Subcutaneous abdominal adipose tissue (tissue), 5 donors: ENCODE data around the gene SLC41A1.

Experiments
- H3K27ac ChIP-seq: one replicate; pipeline ENCODE4 v1.7.0; 2013; ENCODE audit warnings: low read depth, mild to moderate bottlenecking, inconsistent platforms, low read length, moderate library complexity
- H3K27me3 ChIP-seq, 5 donors: one replicate each; pipeline ENCODE4 v1.7.0; 2013; ENCODE audit warnings: low read length in 5 of 5, inconsistent platforms in 1 of 5; ENCODE audit not compliant: control insufficient read depth in 5 of 5, insufficient read depth in 4 of 5
- H3K36me3 ChIP-seq, 5 donors: one replicate each; pipeline ENCODE4 v1.7.0; 2013; ENCODE audit warnings: low read length in 5 of 5; ENCODE audit not compliant: control insufficient read depth in 5 of 5, insufficient read depth in 5 of 5
- H3K4me1 ChIP-seq, 5 donors: one replicate each; pipeline ENCODE4 v1.7.0; 2013; ENCODE audit warnings: low read length in 5 of 5, mild to moderate bottlenecking in 3 of 5, moderate library complexity in 1 of 5; ENCODE audit not compliant: control insufficient read depth in 5 of 5, insufficient read depth in 5 of 5
- H3K4me3 ChIP-seq, 5 donors: one replicate each; pipeline ENCODE4 v1.7.0; 2013; ENCODE audit warnings: low read length in 5 of 5, low read depth in 1 of 5
- H3K9ac ChIP-seq, 5 donors: one replicate each; pipeline ENCODE4 v1.7.0; 2013; ENCODE audit warnings: low read length in 5 of 5, mild to moderate bottlenecking in 4 of 5, moderate library complexity in 3 of 5
- H3K9me3 ChIP-seq, 5 donors: one replicate each; pipeline ENCODE4 v1.7.0; 2013; ENCODE audit warnings: low read length in 5 of 5; ENCODE audit not compliant: control insufficient read depth in 5 of 5
- donor health status: healthy.
- donor health status: healthy.
- donor health status: healthy.
- donor health status: healthy.
- donor health status: healthy.

SLC41A1 gene

DNA sequence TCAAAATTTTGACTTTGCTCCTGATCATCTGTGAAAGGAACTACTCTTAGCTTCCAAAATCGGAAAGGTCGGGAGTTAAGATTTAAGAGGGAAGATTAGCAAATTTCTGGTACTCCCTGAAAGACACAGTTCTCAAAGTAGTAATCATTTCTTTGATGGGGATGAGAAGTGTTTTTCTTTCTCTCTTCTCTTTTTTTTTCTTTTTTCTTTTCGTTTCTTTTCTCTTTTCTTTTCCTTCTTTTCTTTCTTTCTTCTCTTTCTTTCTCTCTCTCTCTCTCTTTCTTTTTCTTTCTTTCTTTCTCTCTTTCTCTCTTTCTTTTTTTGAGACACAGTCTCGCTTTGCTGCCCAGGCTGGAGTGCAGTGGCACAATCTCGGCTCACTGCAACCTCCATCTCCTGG, 32.7 kb downstream of the SLC41A1 start:
- H3K27ac ChIP-seq = no peak overlapping the region
- H3K36me3 ChIP-seq = no peaks in the 10 kb centered on the region
- H3K9me3 ChIP-seq = no peaks in the 10 kb centered on the region
- H3K4me1 ChIP-seq = peaks cover 2 to 23% (median 12%) of the 10 kb centered on the region in 5 donors
- H3K27me3 ChIP-seq = no peaks in the 10 kb centered on the region
- no peak overlapping the region for H3K4me3 ChIP-seq
- H3K9ac ChIP-seq = no peak overlapping the region

DNA sequence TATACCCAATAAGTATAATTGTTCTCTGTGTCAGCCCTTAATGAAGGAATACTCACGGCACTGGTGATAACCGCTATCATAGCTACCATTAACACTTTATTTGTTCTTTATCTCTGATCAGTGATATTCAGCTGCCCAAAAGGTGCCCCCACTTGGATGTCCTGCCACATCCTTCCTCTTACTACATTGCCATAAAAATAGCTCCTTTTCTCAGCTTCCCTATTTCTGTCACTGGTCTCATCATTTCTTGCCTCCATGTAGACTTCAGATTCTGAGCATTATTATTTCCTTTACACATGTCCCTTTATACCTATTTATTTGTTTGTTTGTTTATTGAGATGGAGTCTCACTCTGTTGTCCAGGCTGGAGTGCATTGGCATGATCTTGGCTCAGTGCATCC, 35.0 kb downstream of the SLC41A1 start:
- peaks cover 8 to 25% (median 23%) of the 10 kb centered on the region in 5 donors for H3K4me1 ChIP-seq
- H3K4me3 ChIP-seq = no peak overlapping the region
- no peaks in the 10 kb centered on the region for H3K27me3 ChIP-seq
- no peak overlapping the region for H3K27ac ChIP-seq
- H3K9ac ChIP-seq = no peak overlapping the region
- H3K36me3 ChIP-seq = no peaks in the 10 kb centered on the region
- H3K9me3 ChIP-seq = no peaks in the 10 kb centered on the region

GRCh38 chr1:205775717-205776056, 37.3 kb downstream of the SLC41A1 start:
- peak overlapping the region in 4 of 5 donors; percentile 52 to 87 (median 74) for H3K9ac ChIP-seq
- H3K9me3 ChIP-seq = no peaks in the 10 kb centered on the region
- H3K4me3 ChIP-seq = peak overlapping the region; percentile 84 to 91 (median 87)
- peak overlapping the region; percentile 84 for H3K27ac ChIP-seq
- H3K27me3 ChIP-seq = no peaks in the 10 kb centered on the region
- H3K4me1 ChIP-seq = peaks cover 8 to 23% (median 21%) of the 10 kb centered on the region in 5 donors
- peaks cover 0 to 8% (median 0%) of the 10 kb centered on the region in 5 donors for H3K36me3 ChIP-seq

DNA sequence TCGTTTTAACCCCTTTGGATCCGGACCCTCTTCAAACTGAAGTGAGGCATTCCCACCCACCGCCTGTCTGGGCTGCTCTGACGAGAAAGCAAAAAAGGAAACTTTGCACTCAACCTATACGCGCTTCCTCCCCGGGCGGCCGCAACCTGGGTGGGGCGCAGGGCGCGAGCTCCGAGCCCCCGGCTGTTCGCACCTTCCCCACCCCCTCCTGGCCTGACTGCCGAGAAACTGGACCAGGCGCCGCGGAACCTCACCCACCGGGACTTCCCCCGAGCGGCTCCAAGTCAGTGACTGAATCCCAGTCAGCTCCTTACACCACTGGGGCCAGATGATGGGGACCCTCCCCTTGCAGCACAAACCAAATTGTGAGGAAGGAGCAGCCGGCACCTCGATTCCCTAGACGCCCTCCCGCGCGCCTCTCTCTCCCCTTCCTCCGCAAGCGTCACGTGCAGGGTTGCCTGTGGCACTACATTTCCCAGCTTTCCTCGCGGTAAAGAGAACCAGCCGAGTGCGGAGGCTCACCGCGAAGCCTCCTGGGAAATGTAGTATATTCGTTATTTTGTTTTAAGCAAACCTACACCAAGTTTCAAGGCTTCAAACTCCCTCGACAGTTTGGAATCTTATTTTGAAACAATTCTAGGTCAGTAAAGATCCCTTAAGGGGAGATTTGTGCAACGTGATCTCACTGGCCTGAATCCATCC, 37.8 kb downstream of the SLC41A1 start, which contains the start of gene RAB29:
TSS of gene RAB29 (minus strand) at position 468 of the 702 bp plus-strand sequence. CDS start 526 bp downstream, outside the sequence.
- Histone ChIP-seq H3K9me3 (no peaks in the 10 kb centered on the region), H3K4me1 (peaks cover 8 to 24% (median 21%) of the 10 kb centered on the region in 5 donors), H3K9ac (peak within 1 kb of the TSS; percentile 68 to 87 (median 79)), H3K4me3 (peak within 1 kb of the TSS; percentile 84 to 91 (median 87)), H3K36me3 (peaks cover 0 to 8% (median 0%) of the 10 kb centered on the region in 5 donors), H3K27me3 (no peaks in the 10 kb centered on the region), H3K27ac (peak within 1 kb of the TSS; percentile 84)

DNA sequence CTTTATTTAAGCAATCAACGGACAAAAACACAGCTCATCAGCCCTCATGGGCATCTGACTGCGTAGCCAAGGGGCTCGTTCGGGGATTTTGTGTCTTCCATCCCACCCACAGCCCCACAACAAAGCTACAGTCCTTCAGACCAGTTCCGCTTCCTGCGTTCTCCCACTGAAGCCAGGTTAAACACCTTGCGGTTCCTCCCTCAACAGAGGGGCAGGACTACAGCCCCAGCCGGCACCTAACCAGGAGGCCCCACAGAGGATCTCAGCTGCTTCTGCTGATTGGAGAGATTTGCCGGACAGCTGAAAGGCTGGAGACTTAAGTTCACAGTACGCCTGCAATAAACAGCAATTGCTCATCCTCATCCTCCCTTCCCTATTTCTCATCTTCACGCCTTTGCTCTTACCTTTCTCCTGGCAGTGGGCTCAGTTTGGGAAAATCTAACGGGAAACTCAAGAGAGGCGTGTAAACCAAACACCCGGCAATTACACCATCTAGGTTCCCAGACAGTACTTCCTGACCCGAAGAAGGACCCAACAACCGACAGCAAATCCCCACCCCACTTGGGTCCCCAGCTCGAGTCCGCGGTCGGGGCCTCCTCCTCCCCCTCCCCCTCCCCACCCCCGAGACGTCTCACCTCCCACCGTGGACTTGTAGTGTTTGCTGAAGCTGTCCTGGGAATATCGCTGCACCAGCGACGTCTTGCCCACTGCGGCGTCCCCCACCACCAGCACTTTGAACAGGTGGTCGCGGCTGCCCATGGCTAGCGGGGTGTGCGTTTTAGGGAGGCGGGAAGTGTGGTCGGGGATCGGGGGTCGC, 38.6 kb downstream of the SLC41A1 start:
- peak overlapping the region; percentile 75 to 89 (median 86) for H3K4me3 ChIP-seq
- peak overlapping the region; percentile 84 for H3K27ac ChIP-seq
- peaks cover 0 to 14% (median 0%) of the 10 kb centered on the region in 5 donors for H3K36me3 ChIP-seq
- H3K27me3 ChIP-seq = no peaks in the 10 kb centered on the region
- H3K9ac ChIP-seq = peak overlapping the region; percentile 68 to 87 (median 79)
- no peaks in the 10 kb centered on the region for H3K9me3 ChIP-seq
- H3K4me1 ChIP-seq = peaks cover 8 to 28% (median 21%) of the 10 kb centered on the region in 5 donors

- no peak overlapping the region for H3K9ac ChIP-seq
- no peak overlapping the region for H3K27ac ChIP-seq
- no peaks in the 10 kb centered on the region for H3K27me3 ChIP-seq
- H3K4me1 ChIP-seq = peaks cover 8 to 28% (median 21%) of the 10 kb centered on the region in 5 donors
- H3K36me3 ChIP-seq = peaks cover 0 to 15% (median 0%) of the 10 kb centered on the region in 5 donors
- H3K9me3 ChIP-seq = no peaks in the 10 kb centered on the region
- H3K4me3 ChIP-seq = no peak overlapping the region
Measured at GRCh38 chr1:205772607-205773032, 40.4 kb downstream of the SLC41A1 start.

GRCh38 chr1:205770618-205771017, 42.4 kb downstream of the SLC41A1 start:
- no peaks in the 10 kb centered on the region for H3K9me3 ChIP-seq
- peaks cover 0 to 20% (median 0%) of the 10 kb centered on the region in 5 donors for H3K36me3 ChIP-seq
- H3K27me3 ChIP-seq = no peaks in the 10 kb centered on the region
- H3K9ac ChIP-seq = no peak overlapping the region
- peaks cover 7 to 21% (median 15%) of the 10 kb centered on the region in 5 donors for H3K4me1 ChIP-seq
- H3K4me3 ChIP-seq = no peak overlapping the region
- H3K27ac ChIP-seq = no peak overlapping the region

GRCh38 chr1:205769641-205770365, 43.2 kb downstream of the SLC41A1 start:
- peak overlapping the region; percentile 43 for H3K27ac ChIP-seq
- no peaks in the 10 kb centered on the region for H3K27me3 ChIP-seq
- peaks cover 0 to 20% (median 0%) of the 10 kb centered on the region in 5 donors for H3K36me3 ChIP-seq
- H3K4me1 ChIP-seq = peaks cover 5 to 13% (median 10%) of the 10 kb centered on the region in 5 donors
- no peak overlapping the region for H3K4me3 ChIP-seq
- no peaks in the 10 kb centered on the region for H3K9me3 ChIP-seq
- H3K9ac ChIP-seq = peak overlapping the region in 2 of 5 donors; percentile 20 to 26

GRCh38 chr1:205767248-205767647, 45.8 kb downstream of the SLC41A1 start:
- Histone ChIP-seq H3K4me1 (peaks cover 0 to 5% (median 0%) of the 10 kb centered on the region in 5 donors), H3K9ac (no peak overlapping the region), H3K27ac (no peak overlapping the region), H3K4me3 (no peak overlapping the region), H3K9me3 (no peaks in the 10 kb centered on the region), H3K36me3 (peaks cover 0 to 18% (median 0%) of the 10 kb centered on the region in 5 donors), H3K27me3 (no peaks in the 10 kb centered on the region)
